ENCODE measurements around the gene LIX1.

Gene LIX1

DNA sequence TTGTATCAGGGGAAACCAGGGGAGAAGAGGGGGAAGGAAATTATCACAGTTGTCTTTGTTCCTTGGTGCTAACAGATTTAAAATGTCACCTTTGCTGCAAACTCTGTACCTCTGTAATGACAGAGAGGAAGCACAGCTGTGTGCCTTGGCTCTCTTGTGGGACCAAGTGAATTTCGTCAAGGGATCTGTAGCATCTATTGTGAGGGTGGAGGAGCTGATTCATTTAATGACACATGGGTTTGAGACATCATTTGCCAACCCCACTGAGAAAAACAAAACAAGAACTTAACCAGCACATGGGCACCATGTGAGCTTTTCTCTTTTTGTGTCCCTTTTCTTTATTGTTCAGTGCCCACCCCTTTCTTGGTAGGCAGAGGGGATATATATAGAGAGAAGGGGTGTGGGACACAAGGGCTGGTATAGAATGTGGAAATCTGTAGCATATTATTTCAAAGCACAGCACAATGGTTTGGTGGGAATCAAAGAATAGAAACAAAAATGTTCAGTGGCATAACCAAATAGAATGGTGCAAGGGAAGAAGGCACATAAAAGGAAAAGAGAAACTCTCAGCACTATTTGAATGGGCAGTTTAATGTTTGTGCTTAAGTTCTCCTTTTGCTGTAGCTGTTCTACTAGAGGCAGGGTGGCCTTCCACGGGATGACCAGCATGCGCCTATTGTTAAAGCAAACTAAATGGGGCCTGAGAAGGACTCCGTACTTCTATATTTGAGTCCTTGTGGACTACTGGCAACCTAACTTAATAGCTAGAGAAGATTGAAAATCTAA is 63.3 kb downstream of the LIX1 start:
- H3K27ac ChIP-seq (ENCODE audit: insufficient read depth, low read depth, low read length, poor library complexity, severe bottlenecking), result no peak overlapping the region
- WGBS, 2 experiments, result 60 to 75% methylated on average over 4 of the region's 4 CpGs
- H3K4me3 ChIP-seq (ENCODE audit: insufficient read depth, low read depth, low read length), result no peak overlapping the region
- H3K9me3 ChIP-seq (ENCODE audit: control insufficient read depth, low read length), result no peaks in the 10 kb centered on the region
- H3K4me1 ChIP-seq (ENCODE audit: control insufficient read depth, insufficient read depth, low read length), result peaks cover 7% of the 10 kb centered on the region
- no peaks in the 10 kb centered on the region for H3K27me3 ChIP-seq (ENCODE audit: control insufficient read depth, insufficient read depth, low read length, poor library complexity, severe bottlenecking)
- H3K36me3 ChIP-seq (ENCODE audit: control insufficient read depth, insufficient read depth, low read length), result no peaks in the 10 kb centered on the region

DNA sequence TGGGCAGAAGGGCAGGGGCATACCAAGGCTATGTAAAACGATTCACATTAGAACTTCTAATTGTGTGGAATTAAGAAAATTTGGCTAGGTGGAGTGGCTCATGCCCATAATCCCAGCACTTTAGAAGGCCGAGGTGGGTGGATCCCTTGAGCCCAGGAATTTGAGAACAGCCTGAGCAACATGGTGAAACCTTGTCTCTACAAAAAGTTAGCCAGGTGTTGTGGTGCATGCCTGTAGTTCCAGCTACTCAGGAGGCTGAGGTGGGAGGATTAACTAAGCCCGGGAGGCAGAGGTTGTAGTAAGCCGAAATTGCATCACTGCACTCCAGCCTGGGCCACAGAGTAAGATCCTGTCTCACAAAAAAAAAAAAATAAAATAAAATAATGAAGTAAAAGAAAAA is 65.2 kb downstream of the LIX1 start:
- WGBS, 2 experiments, result 87 to 88% methylated on average over 4 of the region's 4 CpGs
- H3K9me3 ChIP-seq (ENCODE audit: control insufficient read depth, low read length), result no peaks in the 10 kb centered on the region

GRCh38 chr5:97076098-97076497 is 66.3 kb downstream of the LIX1 start:
- no peak overlapping the region for H3K4me3 ChIP-seq (ENCODE audit: insufficient read depth, low read depth, low read length)
- no peaks in the 10 kb centered on the region for H3K9me3 ChIP-seq (ENCODE audit: control insufficient read depth, low read length)
- H3K36me3 ChIP-seq (ENCODE audit: control insufficient read depth, insufficient read depth, low read length), result no peaks in the 10 kb centered on the region
- H3K27me3 ChIP-seq (ENCODE audit: control insufficient read depth, insufficient read depth, low read length, poor library complexity, severe bottlenecking), result no peaks in the 10 kb centered on the region
- H3K4me1 ChIP-seq (ENCODE audit: control insufficient read depth, insufficient read depth, low read length), result peaks cover 7% of the 10 kb centered on the region
- no peak overlapping the region for H3K27ac ChIP-seq (ENCODE audit: insufficient read depth, low read depth, low read length, poor library complexity, severe bottlenecking)

More for the DNA sequence above, 65.2 kb downstream of the LIX1 start:
- Histone ChIP-seq H3K4me1 (ENCODE audit: control insufficient read depth, insufficient read depth, low read length) (peaks cover 7% of the 10 kb centered on the region), H3K36me3 (ENCODE audit: control insufficient read depth, insufficient read depth, low read length) (no peaks in the 10 kb centered on the region), H3K4me3 (ENCODE audit: insufficient read depth, low read depth, low read length) (no peak overlapping the region), H3K27me3 (ENCODE audit: control insufficient read depth, insufficient read depth, low read length, poor library complexity, severe bottlenecking) (no peaks in the 10 kb centered on the region), H3K27ac (ENCODE audit: insufficient read depth, low read depth, low read length, poor library complexity, severe bottlenecking) (no peak overlapping the region)

GRCh38 chr5:97075649-97076048 is 66.8 kb downstream of the LIX1 start:
- Histone ChIP-seq H3K4me1 (ENCODE audit: control insufficient read depth, insufficient read depth, low read length) (peaks cover 7% of the 10 kb centered on the region), H3K4me3 (ENCODE audit: insufficient read depth, low read depth, low read length) (no peak overlapping the region), H3K36me3 (ENCODE audit: control insufficient read depth, insufficient read depth, low read length) (no peaks in the 10 kb centered on the region), H3K27me3 (ENCODE audit: control insufficient read depth, insufficient read depth, low read length, poor library complexity, severe bottlenecking) (no peaks in the 10 kb centered on the region), H3K27ac (ENCODE audit: insufficient read depth, low read depth, low read length, poor library complexity, severe bottlenecking) (no peak overlapping the region), H3K9me3 (ENCODE audit: control insufficient read depth, low read length) (no peaks in the 10 kb centered on the region)
- 95 to 96% methylated on average over 5 of the region's 5 CpGs for WGBS, 2 experiments

GRCh38 chr5:97074859-97075489 is 67.4 kb downstream of the LIX1 start:
- Histone ChIP-seq H3K4me1 (ENCODE audit: control insufficient read depth, insufficient read depth, low read length) (peaks cover 7% of the 10 kb centered on the region), H3K27ac (ENCODE audit: insufficient read depth, low read depth, low read length, poor library complexity, severe bottlenecking) (no peak overlapping the region), H3K9me3 (ENCODE audit: control insufficient read depth, low read length) (no peaks in the 10 kb centered on the region), H3K27me3 (ENCODE audit: control insufficient read depth, insufficient read depth, low read length, poor library complexity, severe bottlenecking) (no peaks in the 10 kb centered on the region), H3K36me3 (ENCODE audit: control insufficient read depth, insufficient read depth, low read length) (no peaks in the 10 kb centered on the region), H3K4me3 (ENCODE audit: insufficient read depth, low read depth, low read length) (no peak overlapping the region)
- WGBS, 2 experiments, result 94 to 99% methylated on average over 4 of the region's 4 CpGs

DNA sequence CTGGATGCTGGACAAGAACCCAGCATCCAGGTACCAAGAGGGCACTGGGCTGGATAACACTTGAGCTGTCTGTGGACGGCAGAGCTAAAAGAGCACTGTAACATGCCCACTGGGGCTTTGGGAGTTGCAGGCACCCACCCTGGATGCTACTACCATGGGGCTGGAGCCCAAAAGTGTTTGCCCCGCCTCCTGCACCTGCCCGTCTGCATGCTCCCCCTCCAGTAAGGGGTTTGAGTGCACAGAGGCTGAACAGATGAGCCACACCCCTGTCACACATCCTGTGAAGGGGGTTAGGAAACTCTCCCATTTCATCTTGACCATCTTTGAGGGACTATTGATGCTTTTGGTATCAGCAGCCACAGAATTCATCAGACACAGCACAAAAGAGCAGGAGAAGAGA is 69.0 kb downstream of the LIX1 start:
- H3K36me3 ChIP-seq (ENCODE audit: control insufficient read depth, insufficient read depth, low read length), result no peaks in the 10 kb centered on the region
- H3K4me1 ChIP-seq (ENCODE audit: control insufficient read depth, insufficient read depth, low read length), result no peaks in the 10 kb centered on the region
- no peaks in the 10 kb centered on the region for H3K27me3 ChIP-seq (ENCODE audit: control insufficient read depth, insufficient read depth, low read length, poor library complexity, severe bottlenecking)
- no peak overlapping the region for H3K27ac ChIP-seq (ENCODE audit: insufficient read depth, low read depth, low read length, poor library complexity, severe bottlenecking)
- H3K4me3 ChIP-seq (ENCODE audit: insufficient read depth, low read depth, low read length), result no peak overlapping the region
- no peaks in the 10 kb centered on the region for H3K9me3 ChIP-seq (ENCODE audit: control insufficient read depth, low read length)
- WGBS, 2 experiments, result 94% methylated on average over 3 of the region's 3 CpGs

DNA sequence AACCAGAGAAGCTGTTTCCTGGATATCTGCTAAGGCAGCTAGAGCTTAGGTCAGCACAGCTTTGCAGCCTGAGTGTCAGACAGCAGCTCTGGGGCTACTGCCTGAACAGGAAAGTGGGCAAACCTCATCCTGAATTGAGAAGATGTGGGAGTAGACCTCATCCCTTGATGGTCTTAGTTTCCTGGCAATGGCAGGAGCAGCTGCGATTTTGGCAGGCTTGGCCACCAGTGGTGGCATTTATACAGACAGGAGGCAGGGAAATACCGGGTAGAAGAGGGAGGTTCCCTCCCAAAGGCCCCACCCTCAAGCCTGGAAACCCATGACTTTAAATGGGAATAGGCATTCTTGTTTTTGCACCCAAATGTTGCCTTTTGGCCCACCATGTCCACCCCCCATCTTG is 69.7 kb downstream of the LIX1 start:
- Histone ChIP-seq H3K27ac (ENCODE audit: insufficient read depth, low read depth, low read length, poor library complexity, severe bottlenecking) (no peak overlapping the region), H3K4me1 (ENCODE audit: control insufficient read depth, insufficient read depth, low read length) (no peaks in the 10 kb centered on the region), H3K9me3 (ENCODE audit: control insufficient read depth, low read length) (no peaks in the 10 kb centered on the region), H3K4me3 (ENCODE audit: insufficient read depth, low read depth, low read length) (no peak overlapping the region), H3K27me3 (ENCODE audit: control insufficient read depth, insufficient read depth, low read length, poor library complexity, severe bottlenecking) (no peaks in the 10 kb centered on the region), H3K36me3 (ENCODE audit: control insufficient read depth, insufficient read depth, low read length) (no peaks in the 10 kb centered on the region)
- 92 to 93% methylated on average over 2 of the region's 2 CpGs for WGBS, 2 experiments

GRCh38 chr5:97071993-97072392 is 70.4 kb downstream of the LIX1 start:
- no peaks in the 10 kb centered on the region for H3K36me3 ChIP-seq (ENCODE audit: control insufficient read depth, insufficient read depth, low read length)
- no peaks in the 10 kb centered on the region for H3K27me3 ChIP-seq (ENCODE audit: control insufficient read depth, insufficient read depth, low read length, poor library complexity, severe bottlenecking)
- 86 to 94% methylated on average over 3 to 4 of the region's 4 CpGs for WGBS, 2 experiments
- no peak overlapping the region for H3K27ac ChIP-seq (ENCODE audit: insufficient read depth, low read depth, low read length, poor library complexity, severe bottlenecking)
- H3K9me3 ChIP-seq (ENCODE audit: control insufficient read depth, low read length), result no peaks in the 10 kb centered on the region
- no peaks in the 10 kb centered on the region for H3K4me1 ChIP-seq (ENCODE audit: control insufficient read depth, insufficient read depth, low read length)
- H3K4me3 ChIP-seq (ENCODE audit: insufficient read depth, low read depth, low read length), result no peak overlapping the region

DNA sequence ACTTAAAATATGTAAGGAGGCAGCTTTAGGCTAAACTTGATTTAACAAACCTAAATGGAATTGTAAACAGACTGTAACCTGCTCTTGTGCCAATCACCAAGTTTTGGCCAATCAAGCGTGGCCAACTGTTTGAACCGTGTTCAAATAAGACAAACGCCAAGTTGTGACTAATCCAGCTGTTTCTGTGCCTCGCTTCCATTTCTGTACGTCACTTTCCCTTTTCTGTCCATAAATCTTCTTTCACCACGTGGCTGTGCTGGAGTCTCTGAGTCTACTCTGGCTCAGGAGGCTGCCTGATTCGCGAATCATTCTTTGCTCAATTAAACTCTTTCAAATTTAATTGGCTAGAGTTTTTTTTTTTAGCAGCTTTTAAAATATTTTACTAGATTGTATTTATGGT is 71.3 kb downstream of the LIX1 start:
- Histone ChIP-seq H3K27ac (ENCODE audit: insufficient read depth, low read depth, low read length, poor library complexity, severe bottlenecking) (no peak overlapping the region), H3K4me1 (ENCODE audit: control insufficient read depth, insufficient read depth, low read length) (no peaks in the 10 kb centered on the region), H3K27me3 (ENCODE audit: control insufficient read depth, insufficient read depth, low read length, poor library complexity, severe bottlenecking) (no peaks in the 10 kb centered on the region), H3K36me3 (ENCODE audit: control insufficient read depth, insufficient read depth, low read length) (no peaks in the 10 kb centered on the region), H3K9me3 (ENCODE audit: control insufficient read depth, low read length) (no peaks in the 10 kb centered on the region), H3K4me3 (ENCODE audit: insufficient read depth, low read depth, low read length) (no peak overlapping the region)
- WGBS, 2 experiments, result 92% methylated on average over 7 to 8 of the region's 8 CpGs

DNA sequence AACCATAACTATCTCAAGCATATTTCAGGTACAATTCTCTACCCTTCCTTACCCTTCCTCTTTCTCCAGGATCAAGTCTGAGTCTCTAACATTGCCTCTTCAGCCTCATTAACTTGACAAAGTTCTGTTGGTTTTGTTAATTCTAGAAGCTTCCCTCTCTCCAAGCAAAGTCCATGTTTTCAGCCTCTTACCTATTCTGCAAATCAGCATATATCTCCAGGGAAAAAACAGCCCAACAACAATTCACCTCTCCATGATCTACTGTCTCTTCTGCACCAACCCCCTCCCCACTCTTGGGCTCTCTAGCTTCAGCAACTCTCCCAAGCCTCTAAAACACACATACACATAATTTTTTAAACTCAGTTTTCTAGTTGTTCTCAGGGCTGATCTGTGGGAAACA is 72.2 kb downstream of the LIX1 start:
- Histone ChIP-seq H3K4me3 (ENCODE audit: insufficient read depth, low read depth, low read length) (no peak overlapping the region), H3K36me3 (ENCODE audit: control insufficient read depth, insufficient read depth, low read length) (no peaks in the 10 kb centered on the region), H3K4me1 (ENCODE audit: control insufficient read depth, insufficient read depth, low read length) (peaks cover 7% of the 10 kb centered on the region), H3K27ac (ENCODE audit: insufficient read depth, low read depth, low read length, poor library complexity, severe bottlenecking) (no peak overlapping the region), H3K9me3 (ENCODE audit: control insufficient read depth, low read length) (no peaks in the 10 kb centered on the region), H3K27me3 (ENCODE audit: control insufficient read depth, insufficient read depth, low read length, poor library complexity, severe bottlenecking) (no peaks in the 10 kb centered on the region)

Data from ectodermal cell (in vitro differentiated cells).